Measurements from ENCODE around the gene SLX4IP.

Gene SLX4IP

GRCh38 chr20:10654250-10654610 is 219.1 kb downstream of the SLX4IP start:
- Histone ChIP-seq H3K4me3 (ENCODE audit: low read depth, low read length) (no peak overlapping the region), H3K27ac (ENCODE audit: extremely low read depth, low read depth, low read length) (no peak overlapping the region), H3K9me3 (ENCODE audit: control insufficient read depth, insufficient read depth, low read depth, low read length) (no peaks in the 10 kb centered on the region), H3K4me1 (ENCODE audit: control insufficient read depth, insufficient read depth, low read length) (peaks cover 12% of the 10 kb centered on the region), H3K36me3 (ENCODE audit: control insufficient read depth in 2 of 2, insufficient read depth in 1 of 2, low read length in 2 of 2) (peaks cover 7 to 84% of the 10 kb centered on the region in 2 experiments)
- TF ChIP-seq ZNF626 (tag by site-specific recombination; IDR thresholded peaks at IDR 0.05) (no peak), ZBTB10 (tag by site-specific recombination; IDR thresholded peaks at IDR 0.05) (no peak), ZSCAN30 (tag by site-specific recombination; IDR thresholded peaks at IDR 0.05) (no peak), ZFP69B (tag by site-specific recombination; IDR thresholded peaks at IDR 0.05) (no peak), ZNF488 (tag by site-specific recombination; IDR thresholded peaks at IDR 0.05) (no peak), SP3 (tag by site-specific recombination; IDR thresholded peaks at IDR 0.05) (no peak), ZNF521 (tag by site-specific recombination; IDR thresholded peaks at IDR 0.05) (no peak), ZNF600 (tag by site-specific recombination; IDR thresholded peaks at IDR 0.05) (no peak), ZFHX2 (tag by site-specific recombination; conservative IDR thresholded peaks at IDR 0.05) (no peak), ZNF785 (tag by site-specific recombination; IDR thresholded peaks at IDR 0.05) (no peak), ZNF558 (tag by site-specific recombination; IDR thresholded peaks at IDR 0.05) (no peak), ZFP41 (tag by site-specific recombination; IDR thresholded peaks at IDR 0.05; ENCODE audit: borderline replicate concordance) (no peak), ZNF10 (tag by site-specific recombination; IDR thresholded peaks at IDR 0.05) (no peak), ZNF138 (tag by site-specific recombination; IDR thresholded peaks at IDR 0.05; ENCODE audit: borderline replicate concordance) (no peak), MEIS1 (CRISPR knock-in tag; IDR thresholded peaks at IDR 0.05; ENCODE audit: borderline replicate concordance) (no peak), ZNF513 (tag by site-specific recombination; IDR thresholded peaks at IDR 0.05) (no peak), ZNF112 (tag by site-specific recombination; IDR thresholded peaks at IDR 0.05) (no peak), ZNF654 (tag by site-specific recombination; IDR thresholded peaks at IDR 0.05; ENCODE audit: low read depth) (no peak), GLI2 (tag by site-specific recombination; IDR thresholded peaks at IDR 0.05; ENCODE audit: borderline replicate concordance, low read depth) (no peak), HOXD13 (CRISPR knock-in tag; IDR thresholded peaks at IDR 0.05; ENCODE audit: borderline replicate concordance) (no peak)
- ChIA-PET POLR2A (no interaction called here), CTCF (no interaction called here)

DNA sequence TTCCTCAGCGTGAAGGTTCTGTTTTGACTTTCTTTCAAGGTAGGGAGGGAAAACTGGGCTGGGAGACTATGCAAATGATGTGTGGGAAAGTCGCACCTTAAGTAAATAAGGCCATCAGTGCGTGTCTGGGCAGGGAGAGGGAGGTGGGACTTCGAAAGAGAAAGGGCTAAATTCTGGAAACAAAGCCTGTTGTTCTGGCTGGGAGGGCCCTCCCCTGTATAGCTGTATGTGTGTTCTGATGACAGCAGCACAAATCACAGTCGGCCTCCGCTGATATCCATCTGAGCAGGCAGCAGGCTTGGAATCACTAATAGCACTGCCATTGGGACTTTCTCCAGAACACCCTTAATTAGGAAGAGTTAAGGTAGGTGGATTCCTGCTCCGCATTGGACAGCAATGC is 219.5 kb downstream of the SLX4IP start:
- H3K9me3 ChIP-seq (ENCODE audit: control insufficient read depth, insufficient read depth, low read depth, low read length): no peaks in the 10 kb centered on the region
- ChIA-PET CTCF (no interaction called here), POLR2A (interaction anchor here (0.7 kb wide), 1 partner anchor 18 kb away, joined by 4 read pairs; no protein-coding TSS in a partner anchor)
- H3K4me3 ChIP-seq (ENCODE audit: low read depth, low read length): no peak overlapping the region
- peaks cover 7 to 81% of the 10 kb centered on the region in 2 experiments for H3K36me3 ChIP-seq (ENCODE audit: control insufficient read depth in 2 of 2, insufficient read depth in 1 of 2, low read length in 2 of 2)
- H3K4me1 ChIP-seq (ENCODE audit: control insufficient read depth, insufficient read depth, low read length): peaks cover 12% of the 10 kb centered on the region
- no peak overlapping the region for H3K27ac ChIP-seq (ENCODE audit: extremely low read depth, low read depth, low read length)
- no peak for TF ChIP-seq SP2 (tag by site-specific recombination; IDR thresholded peaks at IDR 0.05)
- no peak for TF ChIP-seq ZNF211 (tag by site-specific recombination; IDR thresholded peaks at IDR 0.05; ENCODE audit: low read depth)
- no peak for TF ChIP-seq ZNF610 (tag by site-specific recombination; IDR thresholded peaks at IDR 0.05; ENCODE audit: borderline replicate concordance)
- TF ChIP-seq ZNF350 (tag by site-specific recombination; IDR thresholded peaks at IDR 0.05): no peak
- TF ChIP-seq ZNF785 (tag by site-specific recombination; IDR thresholded peaks at IDR 0.05): no peak
- no peak for TF ChIP-seq ZNF48 (tag by site-specific recombination; IDR thresholded peaks at IDR 0.05)
- TF ChIP-seq FEZF1 (tag by site-specific recombination; IDR thresholded peaks at IDR 0.05): no peak
- no peak for TF ChIP-seq ZNF146 (tag by site-specific recombination; IDR thresholded peaks at IDR 0.05)
- TF ChIP-seq, protein P1, sequence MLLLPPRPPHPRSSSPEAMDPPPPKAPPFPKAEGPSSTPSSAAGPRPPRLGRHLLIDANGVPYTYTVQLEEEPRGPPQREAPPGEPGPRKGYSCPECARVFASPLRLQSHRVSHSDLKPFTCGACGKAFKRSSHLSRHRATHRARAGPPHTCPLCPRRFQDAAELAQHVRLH (tag by site-specific recombination; IDR thresholded peaks at IDR 0.05): no peak
- TF ChIP-seq PRDM10 (tag by site-specific recombination; IDR thresholded peaks at IDR 0.05): no peak

All from HEK293 (cell line).